IgD-negative memory B cell (primary cell): ENCODE measurements around the gene PTPN2. TPM values are rescaled to one million over a fixed set of nuclear protein-coding genes. Genes with fewer than 3 reads are reported as not detected.
A peak's percentile ranks its signal among the peaks of the same experiment; 100 is the strongest.

ENCODE experiments used
- H3K27ac Mint-ChIP-seq, 3 donors: one replicate each; pipeline ENCODE4 v1.8.0; 2020 to 2022; ENCODE audit warnings: mild to moderate bottlenecking in 3 of 3, mixed read lengths in 3 of 3, moderate library complexity in 1 of 3
- H3K27me3 Mint-ChIP-seq: one replicate; pipeline ENCODE4 v1.8.0; 2021; ENCODE audit warnings: mixed read lengths
- H3K36me3 Mint-ChIP-seq: one replicate; pipeline ENCODE4 v1.8.0; 2020; ENCODE audit warnings: mild to moderate bottlenecking, mixed read lengths
- H3K4me1 Mint-ChIP-seq, 3 donors: one replicate each; pipeline ENCODE4 v1.8.0; 2020 to 2022; ENCODE audit warnings: mixed read lengths in 3 of 3, mild to moderate bottlenecking in 1 of 3
- H3K4me3 Mint-ChIP-seq, 4 donors: one replicate each; pipeline ENCODE4 v1.8.0; 2020 to 2022; ENCODE audit warnings: mild to moderate bottlenecking in 4 of 4, mixed read lengths in 4 of 4, moderate library complexity in 3 of 4
- H3K9me3 Mint-ChIP-seq, 3 donors: one replicate each; pipeline ENCODE4 v1.8.0; 2020 to 2021; ENCODE audit warnings: mixed read lengths in 3 of 3, mild to moderate bottlenecking in 1 of 3
- polyA plus RNA-seq: library from polyadenylated mRNA; unstranded; fragments of 300-500 nt; fragmentation: Illumina TruSeq; gene quantifications from one replicate; pipeline ENCODE4 v1.2.3, GENCODE V29; 2021

Gene PTPN2
- polyA plus RNA-seq, 1 donor from 2014 or later = 97.8 TPM

- H3K9me3 Mint-ChIP-seq = no peaks in the 10 kb centered on the region
- H3K4me1 Mint-ChIP-seq = peaks cover 10 to 15% (median 15%) of the 10 kb centered on the region in 3 donors
- H3K36me3 Mint-ChIP-seq = peaks cover 2% of the 10 kb centered on the region
- H3K4me3 Mint-ChIP-seq = peak overlapping the region in 1 of 4 donors; percentile 90
- peak overlapping the region in 1 of 3 donors; percentile 62 for H3K27ac Mint-ChIP-seq
- H3K27me3 Mint-ChIP-seq = peaks cover 27% of the 10 kb centered on the region
Measured at GRCh38 chr18:12750715-12751502, 133.1 kb downstream of the PTPN2 start.

- Mint-ChIP-seq H3K9me3 (no peaks in the 10 kb centered on the region), H3K36me3 (no peaks in the 10 kb centered on the region), H3K27ac (peak overlapping the region in 1 of 3 donors; percentile 62), H3K4me3 (peak overlapping the region in 3 of 4 donors; percentile 44 to 90 (median 81)), H3K27me3 (peaks cover 27% of the 10 kb centered on the region), H3K4me1 (peaks cover 10 to 15% (median 15%) of the 10 kb centered on the region in 3 donors)
Measured at GRCh38 chr18:12750076-12750714, 133.8 kb downstream of the PTPN2 start.

- Mint-ChIP-seq H3K4me3 (peak overlapping the region in 1 of 4 donors; percentile 45), H3K4me1 (peaks cover 11 to 16% (median 15%) of the 10 kb centered on the region in 3 donors), H3K27me3 (peaks cover 30% of the 10 kb centered on the region), H3K9me3 (no peaks in the 10 kb centered on the region), H3K27ac (no peak overlapping the region), H3K36me3 (no peaks in the 10 kb centered on the region)
Measured at GRCh38 chr18:12749121-12749520, 134.9 kb downstream of the PTPN2 start.

DNA sequence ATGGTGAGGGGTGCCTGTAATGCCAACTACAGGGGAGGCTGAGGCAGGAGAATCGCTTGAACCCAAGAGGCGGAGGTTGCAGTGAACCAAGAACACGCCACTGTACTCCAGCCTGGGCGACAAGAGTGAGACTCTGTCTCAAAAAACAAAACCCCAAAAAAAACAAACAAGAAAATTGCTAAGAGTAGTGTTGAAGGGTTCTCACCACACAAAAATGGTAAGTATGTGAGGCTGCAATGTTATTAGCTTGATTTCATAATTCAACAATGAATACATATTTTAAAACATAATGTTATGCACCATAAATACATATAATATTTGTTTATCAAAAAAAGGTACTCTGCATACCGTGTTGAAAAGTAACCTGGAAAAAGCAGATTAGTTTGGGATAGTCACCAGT, 135.4 kb downstream of the PTPN2 start:
- Mint-ChIP-seq H3K9me3 (no peaks in the 10 kb centered on the region), H3K36me3 (no peaks in the 10 kb centered on the region), H3K27ac (no peak overlapping the region), H3K4me3 (no peak overlapping the region), H3K27me3 (peaks cover 30% of the 10 kb centered on the region), H3K4me1 (peaks cover 13 to 17% (median 15%) of the 10 kb centered on the region in 3 donors)

DNA sequence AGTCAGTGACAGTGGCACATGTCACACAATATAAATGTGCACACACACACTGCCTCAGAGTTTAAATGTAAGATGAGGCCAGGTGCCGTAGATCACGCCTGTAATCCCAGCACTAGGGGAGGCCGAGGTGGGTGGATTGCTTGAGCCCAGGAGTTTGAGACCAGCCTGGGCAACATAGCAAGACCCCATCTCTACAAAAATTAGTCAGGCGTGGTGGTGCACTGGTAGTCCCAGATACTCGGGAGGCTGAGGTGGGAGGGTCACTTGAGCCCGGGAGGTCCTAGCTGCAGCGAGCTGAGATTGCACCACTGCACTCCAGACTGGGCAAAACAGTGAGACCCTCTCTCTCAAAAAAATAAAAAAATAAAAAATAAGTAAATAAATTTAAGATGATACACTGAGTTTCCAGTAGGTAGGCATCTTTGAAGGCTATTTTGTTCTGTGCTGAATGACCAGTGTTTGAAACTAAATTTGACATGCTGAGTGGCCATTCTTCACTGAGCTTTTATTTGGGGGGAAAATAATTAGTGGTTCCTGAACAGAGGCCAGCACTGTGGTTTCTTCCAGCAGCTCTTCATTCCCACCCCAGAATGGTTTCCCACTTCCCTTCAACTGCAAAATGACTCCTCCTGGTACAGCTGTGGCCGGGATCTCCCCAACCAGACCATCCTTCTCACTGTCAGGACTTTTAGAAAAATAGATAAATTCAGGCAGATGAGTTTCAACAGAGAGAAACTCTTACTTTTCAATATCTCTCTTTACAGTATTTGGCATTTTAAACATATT, 136.3 kb downstream of the PTPN2 start:
- Mint-ChIP-seq H3K36me3 (no peaks in the 10 kb centered on the region), H3K9me3 (no peaks in the 10 kb centered on the region), H3K4me1 (peaks cover 13 to 17% (median 15%) of the 10 kb centered on the region in 3 donors), H3K27me3 (peaks cover 28% of the 10 kb centered on the region), H3K27ac (no peak overlapping the region), H3K4me3 (no peak overlapping the region)

GRCh38 chr18:12745095-12745795, 138.8 kb downstream of the PTPN2 start:
- Mint-ChIP-seq H3K27me3 (peaks cover 19% of the 10 kb centered on the region), H3K4me1 (peaks cover 9 to 14% (median 12%) of the 10 kb centered on the region in 3 donors), H3K27ac (no peak overlapping the region), H3K9me3 (no peaks in the 10 kb centered on the region), H3K36me3 (no peaks in the 10 kb centered on the region), H3K4me3 (no peak overlapping the region)

- H3K4me1 Mint-ChIP-seq = peaks cover under 1 to 5% (median 4%) of the 10 kb centered on the region in 3 donors
- no peaks in the 10 kb centered on the region for H3K9me3 Mint-ChIP-seq
- no peaks in the 10 kb centered on the region for H3K36me3 Mint-ChIP-seq
- H3K27ac Mint-ChIP-seq = no peak overlapping the region
- peaks cover 9% of the 10 kb centered on the region for H3K27me3 Mint-ChIP-seq
- H3K4me3 Mint-ChIP-seq = no peak overlapping the region
Measured at GRCh38 chr18:12744103-12744502, 139.9 kb downstream of the PTPN2 start.

GRCh38 chr18:12742453-12742852, 141.6 kb downstream of the PTPN2 start:
- peaks cover 2% of the 10 kb centered on the region for H3K27me3 Mint-ChIP-seq
- H3K9me3 Mint-ChIP-seq = no peaks in the 10 kb centered on the region
- H3K4me1 Mint-ChIP-seq = peaks cover 0 to 2% (median 2%) of the 10 kb centered on the region in 3 donors
- H3K36me3 Mint-ChIP-seq = no peaks in the 10 kb centered on the region
- H3K4me3 Mint-ChIP-seq = no peak overlapping the region
- H3K27ac Mint-ChIP-seq = no peak overlapping the region

Other genes with a start within 250 kb of the PTPN2 start
- 0.05 TPM for gene SPIRE1, start 226.1 kb downstream of the PTPN2 start, polyA plus RNA-seq
- gene CEP76, start 181.5 kb downstream of the PTPN2 start, polyA plus RNA-seq = 8.5 TPM
- gene PSMG2, start 181.2 kb downstream of the PTPN2 start, polyA plus RNA-seq = 95.7 TPM
- 27.2 TPM for gene SEH1L, start 63.8 kb upstream of the PTPN2 start, polyA plus RNA-seq
- 8.7 TPM for gene CEP192, start 107.1 kb upstream of the PTPN2 start, polyA plus RNA-seq